GM21360 (cell line): ENCODE results near the gene JAKMIP3.

ENCODE experiments used
- ATAC-seq: cut with Tn5 transposase; IDR thresholded peaks from one replicate; pipeline ENCODE4 v1.9.1; 2021; ENCODE audit warnings: mild to moderate bottlenecking, moderate library complexity; ENCODE audit not compliant: unreplicated experiment

The JAKMIP3 gene

DNA sequence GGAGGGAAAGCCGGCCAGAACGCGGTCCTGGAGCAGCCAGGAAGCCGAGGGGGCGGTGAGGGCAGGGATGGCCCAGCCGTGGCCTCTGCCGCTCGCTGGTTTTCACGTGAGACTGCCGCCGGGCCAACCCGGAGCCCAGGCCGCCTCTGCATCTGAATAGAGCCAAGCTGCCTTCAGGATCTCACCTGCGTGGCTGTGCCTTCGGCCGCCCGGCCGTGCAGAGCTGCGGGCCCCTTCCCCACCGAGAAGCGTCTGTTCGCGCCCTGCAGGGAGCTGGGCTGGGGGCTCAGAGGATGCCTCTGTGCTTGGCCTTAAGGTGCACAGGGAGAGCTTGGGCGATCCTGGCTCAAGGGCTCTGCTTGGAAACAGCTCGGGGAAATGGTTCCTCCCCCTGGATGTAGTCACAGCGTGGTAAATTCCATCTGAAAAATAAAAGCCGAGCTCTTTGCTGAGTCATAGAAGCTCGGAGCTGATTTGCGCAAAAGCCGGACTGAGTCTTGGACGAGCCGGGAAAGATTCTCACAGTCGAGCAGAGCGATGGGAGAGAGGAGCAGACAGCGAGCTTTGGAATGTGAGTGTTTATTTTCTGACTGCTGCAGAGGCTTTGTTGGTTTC is at the start of gene JAKMIP3:
TSS of gene JAKMIP3 (plus strand) at position 456 of the 615 bp plus-strand sequence. CDS start 38,863 bp downstream, outside the sequence.
- ATAC-seq: no peak

DNA sequence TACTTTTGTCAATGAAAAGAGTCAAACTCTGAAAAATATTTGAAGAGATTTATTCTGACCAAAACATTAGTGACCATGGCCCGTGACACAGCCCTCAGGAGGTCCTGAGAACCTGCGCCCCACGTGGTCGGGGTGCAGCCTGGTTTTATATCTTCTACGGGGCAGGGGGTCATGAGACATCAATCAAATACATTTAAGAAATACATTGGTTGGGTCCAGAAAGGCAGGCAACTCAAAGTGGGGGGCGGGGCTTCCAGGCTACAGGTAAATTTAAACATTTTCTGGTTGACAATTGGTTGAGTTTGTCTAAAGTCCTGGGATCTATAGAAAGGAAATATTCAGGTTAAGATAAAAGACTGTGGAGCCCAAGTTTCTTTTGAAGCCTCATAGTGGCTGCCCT is 49.2 kb upstream of the JAKMIP3 start:
- no peak for ATAC-seq

- ATAC-seq: no peak
These were observed 47.3 kb upstream of the JAKMIP3 start for GRCh38 chr10:132018446-132018845.

DNA sequence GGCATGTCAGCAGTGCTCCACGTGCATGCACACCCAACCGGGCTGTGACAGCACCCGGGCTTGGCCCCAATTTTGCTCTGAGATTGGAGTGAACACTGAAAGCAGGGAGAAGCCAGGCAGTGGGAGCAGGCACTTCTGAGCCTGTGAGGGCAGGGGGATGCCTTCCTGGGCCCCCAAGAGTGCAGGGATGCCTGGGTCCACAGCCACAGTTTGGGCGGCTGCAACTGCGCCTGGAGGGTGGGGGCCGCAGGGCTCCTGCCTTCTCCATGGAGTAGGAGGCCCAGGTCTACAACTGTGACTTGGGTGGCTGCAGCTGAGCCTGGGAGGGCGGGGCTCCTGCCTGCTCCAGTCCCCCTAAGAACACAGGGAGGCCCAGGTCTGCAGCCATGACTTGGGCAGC is 46.4 kb upstream of the JAKMIP3 start:
- no peak for ATAC-seq

DNA sequence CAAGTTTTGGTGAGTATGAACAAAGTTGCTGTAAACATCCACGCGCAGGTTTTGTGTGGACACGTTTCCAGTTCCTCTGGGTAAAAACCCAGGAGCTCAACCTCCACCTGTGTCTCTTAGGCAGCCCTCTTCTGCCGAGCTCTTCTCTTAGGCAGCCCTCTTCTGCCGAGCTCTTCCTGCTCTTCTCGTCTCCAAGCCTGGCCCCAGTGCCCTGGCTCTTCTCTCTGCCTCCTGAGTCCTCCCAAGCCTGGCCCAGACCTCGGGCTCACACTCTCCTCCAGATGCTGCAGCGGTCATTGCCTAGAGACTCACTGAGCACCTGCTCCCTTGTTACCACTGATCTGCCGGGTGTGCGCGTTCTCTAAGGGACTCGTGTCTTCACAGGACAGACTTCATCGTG is 45.3 kb upstream of the JAKMIP3 start:
- no peak for ATAC-seq

DNA sequence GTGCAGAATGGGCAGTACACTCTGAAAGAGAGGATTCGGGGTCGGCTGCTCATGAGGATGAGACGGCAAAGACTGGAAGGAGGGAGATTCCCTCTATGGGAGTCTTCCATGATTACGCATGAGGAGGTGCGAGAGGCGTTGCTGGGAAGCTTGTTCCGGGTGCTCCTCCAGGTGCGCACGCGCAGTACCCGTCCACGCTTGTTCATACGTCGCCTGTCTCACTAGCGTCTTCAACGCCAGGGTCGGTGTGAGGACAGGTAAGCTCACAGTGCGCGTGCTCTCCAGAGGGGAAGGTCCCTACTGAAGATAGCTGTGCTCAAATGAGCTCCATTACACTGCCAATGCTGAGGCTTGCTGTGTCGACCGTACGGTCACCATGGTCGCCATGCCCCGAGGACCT is 44.7 kb upstream of the JAKMIP3 start:
- ATAC-seq: no peak

DNA sequence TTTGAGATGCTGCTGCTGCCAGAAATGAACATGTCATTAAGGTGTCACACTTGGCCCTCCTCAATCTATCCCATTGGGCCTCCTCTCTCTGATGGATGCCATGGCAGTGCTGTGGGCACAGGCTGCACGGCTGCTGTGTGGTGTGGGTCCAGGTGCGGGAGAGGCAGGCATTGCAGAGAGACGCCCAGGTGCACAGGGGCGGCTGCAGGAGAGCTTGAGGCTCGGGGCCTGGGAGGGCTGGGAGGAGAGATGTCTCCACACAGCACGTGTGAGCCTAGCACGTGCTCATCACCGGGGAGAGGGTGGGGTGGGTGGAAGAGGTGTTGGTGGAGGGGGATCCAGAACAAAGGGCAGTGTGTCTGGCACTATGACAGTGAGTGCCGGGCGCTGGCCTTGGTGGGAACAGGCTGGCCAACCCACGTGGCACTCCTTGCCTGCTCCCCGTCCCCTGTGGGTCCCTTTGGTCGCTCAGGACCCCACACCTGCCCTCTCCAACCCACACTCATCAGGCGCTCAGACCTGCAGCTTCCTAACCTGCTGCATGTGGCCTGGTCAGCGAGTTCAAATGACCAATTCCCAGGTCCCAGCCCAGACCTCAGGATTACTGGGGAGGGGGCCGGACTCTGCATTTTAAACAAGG is 44.1 kb upstream of the JAKMIP3 start:
- no peak for ATAC-seq

GRCh38 chr10:132022241-132022640 is 43.5 kb upstream of the JAKMIP3 start:
- no peak for ATAC-seq

- no peak for ATAC-seq
These were observed 42.5 kb upstream of the JAKMIP3 start for GRCh38 chr10:132023092-132023811.

GRCh38 chr10:132027423-132027983 is 38.2 kb upstream of the JAKMIP3 start:
- no peak for ATAC-seq

- no peak for ATAC-seq
These were observed 37.0 kb upstream of the JAKMIP3 start for GRCh38 chr10:132028706-132029105.

DNA sequence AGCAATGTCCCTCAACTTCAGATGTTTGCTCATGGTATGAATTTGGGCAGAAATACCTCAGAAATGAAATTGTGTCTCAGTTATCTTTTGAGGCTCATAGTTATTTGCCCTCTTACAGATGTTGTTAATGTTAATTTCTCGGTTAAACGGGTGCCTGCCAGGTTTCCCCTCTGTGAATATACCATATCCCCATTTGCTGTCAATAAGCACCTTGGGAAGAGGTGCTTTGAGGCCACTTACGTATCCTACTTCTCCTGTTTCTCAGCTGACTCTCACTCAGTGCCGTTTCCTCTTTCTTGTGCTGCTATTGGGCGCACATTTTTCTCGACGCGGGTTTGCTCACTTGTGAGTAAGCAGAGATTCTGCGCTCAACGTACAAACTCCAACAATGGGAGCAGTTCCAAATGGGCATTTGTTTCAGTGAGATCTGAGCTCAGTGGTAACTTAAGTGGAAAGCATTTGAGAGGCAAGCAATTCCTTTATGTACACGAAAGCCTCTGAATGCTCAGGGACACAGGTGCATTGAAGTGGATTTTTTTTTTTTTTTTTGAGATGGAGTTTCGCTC is 34.8 kb upstream of the JAKMIP3 start:
- ATAC-seq: no peak

GRCh38 chr10:132033632-132034031 is 32.1 kb upstream of the JAKMIP3 start:
- no peak for ATAC-seq

DNA sequence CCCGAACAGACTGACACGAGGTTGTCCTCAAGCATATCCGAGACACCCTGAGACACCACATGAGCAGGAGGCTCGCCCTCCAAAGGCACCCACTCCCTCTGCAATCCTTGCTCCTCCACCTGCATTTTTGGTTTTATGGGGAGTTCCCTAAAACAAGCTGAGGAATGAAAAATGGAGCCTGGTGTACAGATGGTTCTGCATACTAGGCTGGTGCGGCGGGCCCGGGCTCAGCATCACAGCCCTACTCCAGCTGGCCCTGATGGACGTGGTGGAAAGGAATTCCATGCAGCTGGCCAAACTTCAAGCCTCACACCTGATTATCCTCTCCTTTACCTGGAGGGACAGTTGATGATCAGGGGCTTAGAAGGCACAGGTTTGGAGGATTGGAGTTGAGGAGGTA is 30.3 kb upstream of the JAKMIP3 start:
- ATAC-seq: no peak

DNA sequence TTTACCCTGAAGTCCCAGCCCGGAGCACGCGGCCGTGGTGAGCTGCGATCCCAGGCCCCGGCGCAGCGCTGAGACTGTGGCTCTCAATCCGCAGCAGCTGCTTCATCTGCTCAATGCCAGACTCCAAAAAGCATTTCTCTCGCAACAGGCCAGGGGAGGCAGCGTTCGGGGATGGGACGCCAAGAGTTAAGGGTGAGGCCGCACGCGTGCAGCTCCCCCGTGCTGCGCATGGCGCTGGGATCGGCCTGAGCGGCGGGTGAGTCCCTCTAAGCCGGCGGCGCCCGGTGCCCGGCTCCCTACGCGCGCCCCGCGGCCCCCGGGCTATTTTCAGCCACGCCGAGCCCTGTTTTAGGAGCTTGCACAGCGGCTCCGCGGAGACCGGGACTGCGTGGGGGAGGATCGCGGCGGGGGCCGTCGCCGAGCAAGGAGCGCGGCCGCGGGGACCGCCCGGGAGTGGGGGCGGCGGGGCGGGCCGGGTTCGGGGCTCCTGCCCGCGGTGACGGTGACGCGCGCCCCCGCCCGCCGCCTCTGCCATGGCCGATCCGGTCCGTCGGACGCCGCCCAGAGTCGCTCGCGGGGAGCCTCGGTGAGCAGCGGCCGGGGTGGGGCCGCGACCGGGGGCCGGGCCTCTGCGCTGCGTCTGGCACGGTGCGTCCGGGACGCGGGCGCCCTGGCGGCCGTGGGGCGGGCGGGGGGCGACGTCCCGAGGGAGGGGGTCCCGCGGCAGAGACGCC is 29.4 kb upstream of the JAKMIP3 start:
- ATAC-seq: no peak

DNA sequence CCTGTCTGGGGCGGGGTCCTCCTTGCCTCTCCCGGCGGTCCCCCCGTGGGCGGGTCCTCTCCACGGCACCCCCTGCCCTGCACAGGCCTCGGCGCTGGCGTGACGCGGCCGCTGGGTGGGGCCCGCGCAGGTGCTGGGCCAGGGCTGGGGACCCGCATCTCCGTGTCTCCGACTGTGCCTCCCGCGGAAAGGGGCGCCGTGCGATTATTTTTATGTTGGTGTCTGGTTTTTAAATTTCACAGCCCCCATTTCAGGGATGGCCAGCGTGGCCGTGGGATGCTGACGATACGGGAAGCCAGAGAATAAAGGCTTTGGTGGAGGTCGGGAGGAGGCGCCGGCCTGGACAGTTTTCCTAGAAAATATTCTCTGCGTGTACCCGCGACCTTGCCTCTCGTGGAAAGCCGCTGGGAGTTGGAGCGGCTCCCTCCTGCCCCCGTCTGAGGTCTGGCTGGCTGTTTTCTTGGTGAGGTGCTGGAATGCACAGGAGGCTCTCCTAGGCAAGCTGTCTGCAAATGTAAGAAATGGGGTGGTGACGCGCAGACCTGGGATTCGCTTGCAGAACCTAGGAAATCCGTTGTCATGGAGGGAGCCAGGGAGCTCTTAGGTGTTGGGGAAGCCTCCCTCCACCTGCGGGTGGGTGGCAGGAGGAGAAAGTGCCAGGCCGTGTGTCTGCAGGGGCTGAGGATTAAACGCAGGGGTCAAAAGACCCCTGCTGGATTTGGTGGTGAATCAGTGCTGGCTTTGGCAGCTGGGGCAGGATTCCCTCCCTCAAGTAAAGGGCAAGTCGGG is 28.7 kb upstream of the JAKMIP3 start:
- ATAC-seq: no peak

DNA sequence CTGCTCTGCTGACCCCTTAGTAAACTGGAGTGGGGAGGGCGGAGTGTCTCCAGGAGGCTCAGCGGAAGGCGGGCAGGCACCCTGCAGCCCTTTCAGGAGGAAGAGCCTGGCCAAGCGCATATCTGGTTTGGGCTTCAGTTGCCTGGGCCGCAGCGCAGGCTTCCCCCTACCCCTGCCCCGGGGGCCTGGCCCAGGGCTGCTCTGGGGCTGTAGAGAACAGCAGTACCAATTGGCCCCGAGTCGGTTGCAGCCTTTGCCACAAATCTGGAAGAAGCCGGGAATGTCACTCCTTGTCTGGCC is 28.1 kb upstream of the JAKMIP3 start:
- no peak for ATAC-seq

- ATAC-seq: no peak
These were observed 26.4 kb upstream of the JAKMIP3 start for GRCh38 chr10:132039371-132039770.

GRCh38 chr10:132040046-132040445 is 25.7 kb upstream of the JAKMIP3 start:
- ATAC-seq: no peak

GRCh38 chr10:132041340-132041739 is 24.4 kb upstream of the JAKMIP3 start:
- no peak for ATAC-seq
